Measurements from ENCODE around the gene CLCN3.

- TF ChIP-seq POLR2A (IDR thresholded peaks at IDR 0.05), result no peak
- TF ChIP-seq CTCF (IDR thresholded peaks at IDR 0.05), result no peak
Measured at GRCh38 chr4:169770416-169770815, 150.0 kb downstream of the CLCN3 start.
